OCI-LY7 (cell line): ENCODE results near the gene RACGAP1. TPM values are rescaled to one million over a fixed set of nuclear protein-coding genes. Genes with fewer than 3 reads are reported as not detected.

ENCODE experiments used
- BruUV-seq: library from RNA; stranded (reverse); fragments of 400-500 nt; replicated peaks from 2 replicates; lab custom pipeline; 2021; lab: Mats Ljungman, UMichigan
- CTCF ChIA-PET: fragments of 300-600 bp; sonication (Branson Sonifier 250); formaldehyde crosslinking; loops from one replicate; lab custom pipeline; 2022; ENCODE audit warnings: antibody characterized with exemption; ENCODE audit not compliant: unreplicated experiment; lab: Charles Lee
- POLR2A ChIA-PET: fragments of 300-600 bp; sonication (Branson Sonifier 250); formaldehyde crosslinking; loops from one replicate; lab custom pipeline; 2022; ENCODE audit warnings: antibody characterized with exemption; lab: Charles Lee
- DNase-seq: peaks from one replicate; pipeline ENCODE4 v3.0.0-alpha.2; 2015; ENCODE audit warnings: low spot score
- H2AFZ ChIP-seq: fragments of 200-600 bp; sonication (generic), shearing (Covaris generic); 2 replicates; pipeline ENCODE4 v1.6.1; 2014; ENCODE audit warnings: mild to moderate bottlenecking, antibody characterized with exemption, low read length, moderate library complexity
- H3K27ac ChIP-seq: fragments of 200-600 bp; sonication (generic); 2 replicates; pipeline ENCODE4 v1.5.1; 2014; ENCODE audit warnings: mixed run types, low read depth, mild to moderate bottlenecking, moderate library complexity, low read length, inconsistent platforms; ENCODE audit not compliant: poor library complexity, severe bottlenecking
- H3K36me3 ChIP-seq: fragments of 200-600 bp; sonication (generic); 2 replicates; pipeline ENCODE4 v1.6.1; 2014; ENCODE audit warnings: mild to moderate bottlenecking, antibody characterized with exemption, low read length, moderate library complexity, mixed read lengths; ENCODE audit not compliant: insufficient read depth
- H3K4me1 ChIP-seq: fragments of 200-600 bp; sonication (generic); 2 replicates; pipeline ENCODE4 v1.5.1; 2014; ENCODE audit warnings: mild to moderate bottlenecking, low read length; ENCODE audit not compliant: insufficient read depth, poor library complexity, severe bottlenecking
- H3K4me2 ChIP-seq: fragments of 200-600 bp; sonication (generic); 2 replicates; pipeline ENCODE4 v1.6.1; 2014; ENCODE audit warnings: mild to moderate bottlenecking, low read length
- H3K4me3 ChIP-seq: fragments of 200-600 bp; sonication (generic); 2 replicates; pipeline ENCODE4 v1.5.1; 2014; ENCODE audit warnings: mild to moderate bottlenecking, low read depth, low read length; ENCODE audit not compliant: poor library complexity, severe bottlenecking
- H3K79me2 ChIP-seq: fragments of 200-600 bp; sonication (generic); 2 replicates; pipeline ENCODE4 v1.6.1; 2016; ENCODE audit warnings: low read depth, mild to moderate bottlenecking, low read length, moderate library complexity, mixed read lengths; ENCODE audit not compliant: insufficient read depth
- H3K9me2 ChIP-seq: fragments of 200-600 bp; sonication (generic); 2 replicates; pipeline ENCODE4 v1.6.1; 2016; ENCODE audit warnings: mild to moderate bottlenecking, low read length, mixed read lengths; ENCODE audit not compliant: insufficient read depth
- H3K9me3 ChIP-seq: fragments of 200-600 bp; sonication (generic); 2 replicates; pipeline ENCODE4 v1.6.1; 2014; ENCODE audit warnings: mild to moderate bottlenecking, mixed run types, low read length, mixed read lengths
- H4K20me1 ChIP-seq: fragments of 200-600 bp; sonication (generic); 2 replicates; pipeline ENCODE4 v1.6.1; 2014; ENCODE audit warnings: mild to moderate bottlenecking, antibody characterized with exemption, low read length, moderate library complexity, mixed read lengths; ENCODE audit not compliant: insufficient read depth
- EZH2phosphoT487 ChIP-seq: fragments of 200-600 bp; sonication (generic); IDR thresholded peaks from 2 replicates; pipeline ENCODE4 v1.6.1; 2018; ENCODE audit warnings: low read depth, borderline replicate concordance, mild to moderate bottlenecking, mixed run types, antibody characterized with exemption, low read length, moderate library complexity, mixed read lengths
- intact Hi-C: fragments of 100-400 bp; cut with micrococcal nuclease; formaldehyde crosslinking; loops from one replicate; pipeline ENCODE4 v1.10.0; 2022; ENCODE audit not compliant: unreplicated experiment
- total RNA-seq, 2 experiments: library from RNA; depleted of rRNA in 1 of 2; stranded (reverse); fragments of >200 nt in 1 of 2; shearing (Covaris generic) in 1 of 2; gene quantifications; 2 replicates each; pipeline ENCODE4 v1.2.3, GENCODE V29; 2014 to 2022
- TF ChIP-seq, protein P1 (sequence below): fragments of 200-600 bp; sonication (generic); conservative IDR thresholded peaks from 2 replicates; pipeline ENCODE4 v1.5.1; 2014; ENCODE audit warnings: mild to moderate bottlenecking, antibody characterized with exemption, low read length, moderate library complexity, mixed read lengths

Gene RACGAP1
- total RNA-seq, 2 experiments from 2014 or later, result 69.6 to 104 TPM

- Histone ChIP-seq H3K36me3 (peaks cover 28% of the 10 kb centered on the region), H3K27ac (no peak overlapping the region), H3K4me3 (no peak overlapping the region), H3K4me2 (no peak overlapping the region), H3K79me2 (no peaks in the 10 kb centered on the region), H3K9me2 (no peaks in the 10 kb centered on the region), H3K4me1 (no peaks in the 10 kb centered on the region), H2AFZ (no peak overlapping the region), H3K9me3 (no peaks in the 10 kb centered on the region), H4K20me1 (no peaks in the 10 kb centered on the region)
- ChIA-PET CTCF (no interaction called here), POLR2A (interaction anchor here (0.6 to 1.3 kb wide), 4 partner anchors 12 to 102 kb away, joined by 3 to 7 read pairs (median 6); no protein-coding TSS in a partner anchor)
- no TSS peak for BruUV-seq
- DNase-seq, result no peak
- intact Hi-C loops, result no loop called here
- no peak for TF ChIP-seq EZH2phosphoT487
- TF ChIP-seq, protein P1, sequence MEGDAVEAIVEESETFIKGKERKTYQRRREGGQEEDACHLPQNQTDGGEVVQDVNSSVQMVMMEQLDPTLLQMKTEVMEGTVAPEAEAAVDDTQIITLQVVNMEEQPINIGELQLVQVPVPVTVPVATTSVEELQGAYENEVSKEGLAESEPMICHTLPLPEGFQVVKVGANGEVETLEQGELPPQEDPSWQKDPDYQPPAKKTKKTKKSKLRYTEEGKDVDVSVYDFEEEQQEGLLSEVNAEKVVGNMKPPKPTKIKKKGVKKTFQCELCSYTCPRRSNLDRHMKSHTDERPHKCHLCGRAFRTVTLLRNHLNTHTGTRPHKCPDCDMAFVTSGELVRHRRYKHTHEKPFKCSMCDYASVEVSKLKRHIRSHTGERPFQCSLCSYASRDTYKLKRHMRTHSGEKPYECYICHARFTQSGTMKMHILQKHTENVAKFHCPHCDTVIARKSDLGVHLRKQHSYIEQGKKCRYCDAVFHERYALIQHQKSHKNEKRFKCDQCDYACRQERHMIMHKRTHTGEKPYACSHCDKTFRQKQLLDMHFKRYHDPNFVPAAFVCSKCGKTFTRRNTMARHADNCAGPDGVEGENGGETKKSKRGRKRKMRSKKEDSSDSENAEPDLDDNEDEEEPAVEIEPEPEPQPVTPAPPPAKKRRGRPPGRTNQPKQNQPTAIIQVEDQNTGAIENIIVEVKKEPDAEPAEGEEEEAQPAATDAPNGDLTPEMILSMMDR, result no peak
These were observed 42.8 kb downstream of the RACGAP1 start for GRCh38 chr12:49982246-49983087.

- Histone ChIP-seq H3K9me2 (no peaks in the 10 kb centered on the region), H3K79me2 (no peaks in the 10 kb centered on the region), H3K4me1 (no peaks in the 10 kb centered on the region), H3K9me3 (no peaks in the 10 kb centered on the region), H2AFZ (no peak overlapping the region), H3K27ac (no peak overlapping the region), H3K4me2 (no peak overlapping the region), H4K20me1 (no peaks in the 10 kb centered on the region), H3K4me3 (no peak overlapping the region), H3K36me3 (peaks cover 13% of the 10 kb centered on the region)
- ChIA-PET POLR2A (interaction anchor here (1.5 kb wide), 1 partner anchor 23 kb away, joined by 4 read pairs; no protein-coding TSS in a partner anchor), CTCF (no interaction called here)
- no TSS peak for BruUV-seq
- DNase-seq, result no peak
- TF ChIP-seq EZH2phosphoT487, result no peak
- TF ChIP-seq, protein P1, result no peak
- intact Hi-C loops, result no loop called here
These were observed 44.6 kb downstream of the RACGAP1 start for GRCh38 chr12:49980501-49981349.
